GM19043 (cell line): Measurements from ENCODE around the gene IGSF9B.

Source experiments
- ATAC-seq: cut with Tn5 transposase; IDR thresholded peaks from one replicate; pipeline ENCODE4 v1.9.1; 2021; ENCODE audit warnings: low read depth; ENCODE audit not compliant: unreplicated experiment

The IGSF9B gene

GRCh38 chr11:133886029-133886428 is 70.7 kb downstream of the IGSF9B start:
- no peak for ATAC-seq

GRCh38 chr11:133872160-133872559 is 84.6 kb downstream of the IGSF9B start:
- ATAC-seq = no peak

- no peak for ATAC-seq
Measured at GRCh38 chr11:133867456-133867855, 89.3 kb downstream of the IGSF9B start.

GRCh38 chr11:133865466-133865865 is 91.3 kb downstream of the IGSF9B start:
- no peak for ATAC-seq

- no peak for ATAC-seq
Measured at GRCh38 chr11:133864756-133865155, 92.0 kb downstream of the IGSF9B start.

GRCh38 chr11:133860151-133860550 is 96.6 kb downstream of the IGSF9B start:
- ATAC-seq = no peak
